HCT116 (cell line): ENCODE results near the gene MXI1.

Experiments
- CTCF ChIP-seq, 3 experiments: fragments of 200-600 bp in 1 of 3; sonication (generic) in 1 of 3; IDR thresholded peaks in 2 of 3; conservative IDR thresholded peaks in 1 of 3; 2 replicates each; pipeline ENCODE4 v1.5.1; 2012 to 2017; ENCODE audit warnings: low read depth in 2 of 3, low read length in 2 of 3, antibody characterized with exemption in 1 of 3, borderline replicate concordance in 1 of 3, control low read depth in 1 of 3, mild to moderate bottlenecking in 1 of 3, mixed read lengths in 1 of 3, mixed run types in 1 of 3, moderate library complexity in 1 of 3; ENCODE audit not compliant: insufficient read depth in 1 of 3
- EGR1 ChIP-seq: IDR thresholded peaks from 2 replicates; pipeline ENCODE4 v1.6.1; 2012; ENCODE audit warnings: low read depth
- EZH2 ChIP-seq: fragments of 200-600 bp; sonication (generic); IDR thresholded peaks from 2 replicates; pipeline ENCODE4 v1.6.1; 2017; ENCODE audit warnings: antibody characterized with exemption, mixed run types
- ZNF274 ChIP-seq: fragments of 200-500 bp; sonication (Bioruptor generic); IDR thresholded peaks from 2 replicates; pipeline ENCODE4 v1.6.1; 2014; ENCODE audit warnings: mild to moderate bottlenecking, low read depth, low read length, inconsistent platforms

GRCh38 chr10:110214371-110214826 is 7.0 kb downstream of the MXI1 start:
- TF ChIP-seq CTCF (IDR thresholded peaks at IDR 0.05 in 2 of 3, conservative IDR thresholded peaks at IDR 0.05 in 1 of 3; ENCODE audit: borderline replicate concordance in 1 of 3, insufficient read depth in 1 of 3, low read depth in 2 of 3, low read length in 2 of 3) = no peak
- no peak for TF ChIP-seq EGR1
- TF ChIP-seq EZH2 = no peak
- TF ChIP-seq ZNF274 = no peak
